Stimulated activated CD4-positive, alpha-beta T cell treated with anti-CD3 and anti-CD28 coated beads, Interleukin-1b, Interleukin-23, amount 100 ng/mL, for 48 hours (primary cell): ENCODE data around the gene KCNN3.
"Not testable (repeated sequence)": the region's sequence is repeated elsewhere in the genome, so short reads cannot be mapped to it uniquely, and the experiment has no call there.

Source experiments
- DNase-seq: peaks from one replicate; pipeline ENCODE4 v3.0.0-alpha.2; 2020

The KCNN3 gene

DNA sequence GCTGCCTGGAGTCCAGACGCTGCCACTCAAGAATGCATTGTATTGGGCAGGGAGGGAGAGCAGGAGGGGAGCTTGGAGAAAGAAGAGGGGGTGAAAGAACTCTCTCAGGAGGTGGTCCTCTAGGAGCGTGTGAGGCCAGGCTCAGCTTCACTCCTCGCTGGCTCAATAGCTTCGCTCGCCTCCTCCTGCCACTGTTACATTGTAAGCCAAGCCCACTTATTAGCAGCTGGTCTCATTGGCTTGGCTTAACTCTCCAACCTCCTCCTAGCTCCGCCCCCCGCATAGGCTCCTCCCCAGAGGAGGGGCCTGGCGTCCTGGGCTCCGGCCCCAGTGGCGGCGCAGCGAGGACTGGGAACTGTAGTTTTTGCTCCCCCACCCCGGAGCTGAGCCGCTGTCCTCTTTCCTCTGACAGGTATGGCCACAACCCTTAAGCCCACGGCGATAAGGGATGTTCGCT is at the start of gene KCNN3:
KCNN3 (minus strand) TSS at position 167 of the 457 bp plus-strand sequence. CDS start 317 bp downstream, outside the sequence.
- peak; percentile 78 for DNase-seq

DNA sequence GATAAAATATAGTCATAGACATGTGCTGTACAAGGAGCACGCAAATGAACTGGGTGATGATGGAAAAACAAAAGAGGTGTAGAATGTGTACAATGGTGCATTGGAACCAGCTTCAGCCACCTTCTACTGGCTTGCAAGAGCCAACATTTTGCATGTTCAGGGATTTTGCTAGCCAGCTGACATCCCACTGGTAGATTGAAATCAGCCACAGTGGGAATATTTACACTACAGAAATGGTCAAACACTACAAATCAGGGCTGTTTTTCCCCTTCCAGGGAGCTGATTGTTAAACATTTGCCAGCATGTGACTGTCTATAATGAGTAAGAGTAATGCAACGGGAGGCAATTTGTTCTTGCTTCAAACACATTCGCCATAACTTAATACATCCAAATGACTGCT is 43.2 kb upstream of the KCNN3 start:
- DNase-seq: no peak

GRCh38 chr1:154912755-154913154 is 42.7 kb upstream of the KCNN3 start:
- DNase-seq: no peak

DNA sequence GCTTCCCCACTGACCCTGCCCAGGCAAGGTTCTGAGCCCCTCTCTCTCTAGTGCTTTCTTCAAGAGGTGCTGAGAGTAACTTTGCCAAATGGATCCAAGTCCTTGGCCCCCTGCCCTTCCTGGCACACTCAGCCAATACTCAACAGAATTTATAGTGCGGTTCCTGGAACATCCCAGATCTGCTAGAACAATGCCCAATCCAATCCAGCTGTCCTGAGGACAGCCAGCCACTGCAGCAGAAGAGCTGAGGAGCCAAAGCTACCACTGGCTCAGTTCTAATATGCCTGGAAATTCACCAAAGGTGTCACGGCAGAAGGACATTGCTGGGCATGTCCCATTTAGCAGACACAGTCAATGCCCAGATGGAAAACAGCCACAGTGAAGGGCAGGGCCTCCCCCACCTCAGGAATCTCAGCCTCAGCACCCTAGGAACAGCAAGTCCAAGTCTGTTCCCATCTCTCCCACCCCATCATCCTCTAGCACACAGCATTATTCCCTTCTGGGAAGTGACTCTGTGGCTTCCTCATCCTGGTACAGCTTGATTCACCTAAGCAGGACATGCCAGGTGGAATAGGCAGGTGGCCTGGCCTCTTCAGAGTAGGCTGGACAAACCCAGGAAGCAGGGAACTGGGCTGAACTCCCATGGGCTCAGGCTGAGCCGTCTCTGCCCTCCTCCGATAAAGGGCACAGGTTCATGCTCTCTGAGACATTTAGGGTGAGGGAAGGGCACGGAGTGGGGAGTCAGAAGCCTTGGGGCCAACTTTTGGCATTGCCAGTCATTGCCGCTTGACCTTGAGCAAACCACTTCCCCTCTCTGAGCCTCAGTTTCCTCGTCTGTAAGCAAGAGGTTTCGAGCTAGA is 41.8 kb upstream of the KCNN3 start:
- no peak for DNase-seq

GRCh38 chr1:154910851-154911250 is 40.8 kb upstream of the KCNN3 start:
- no peak for DNase-seq

DNA sequence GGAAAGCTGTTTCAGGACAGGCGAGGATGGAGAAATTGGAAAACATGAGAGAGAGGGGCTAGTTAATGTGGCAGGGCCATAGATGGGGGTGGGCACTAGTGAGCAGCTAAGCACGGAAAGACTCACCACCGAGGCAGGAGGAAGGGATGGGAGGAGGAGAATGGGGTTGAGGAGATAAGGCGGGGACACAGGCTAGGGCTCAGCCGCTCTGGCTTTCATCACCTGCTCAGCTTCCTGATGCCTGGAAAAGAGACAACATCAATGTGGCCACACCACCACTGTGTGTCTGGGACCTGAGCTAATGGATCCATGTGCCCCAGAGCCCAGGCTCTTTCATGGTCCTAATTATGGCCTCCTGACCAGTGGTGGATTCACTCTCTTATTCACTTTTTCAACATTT is 38.9 kb upstream of the KCNN3 start:
- DNase-seq: no peak

DNA sequence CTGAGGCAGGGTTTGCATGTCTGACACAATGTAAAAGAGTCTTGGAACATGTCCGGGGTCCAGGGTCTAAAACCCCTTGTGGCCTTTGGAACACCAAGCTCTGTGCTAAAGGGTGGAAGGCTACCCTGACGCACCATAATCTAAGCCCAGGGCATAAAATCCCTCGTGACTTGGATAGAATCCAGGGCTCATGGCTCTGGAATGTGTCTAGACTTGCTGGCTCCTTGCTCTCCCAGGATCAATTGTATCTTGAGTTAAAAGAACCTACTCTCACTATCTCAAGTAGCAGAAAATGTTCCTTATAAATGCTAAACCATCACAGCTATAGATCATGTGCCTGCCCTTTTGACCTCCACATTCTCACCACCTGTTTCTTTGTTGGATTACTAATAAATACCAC is 38.0 kb upstream of the KCNN3 start:
- not testable (repeated sequence) for DNase-seq

GRCh38 chr1:154906621-154907081 is 36.6 kb upstream of the KCNN3 start:
- no peak for DNase-seq

GRCh38 chr1:154902938-154903566 is 33.0 kb upstream of the KCNN3 start:
- DNase-seq: no peak

DNA sequence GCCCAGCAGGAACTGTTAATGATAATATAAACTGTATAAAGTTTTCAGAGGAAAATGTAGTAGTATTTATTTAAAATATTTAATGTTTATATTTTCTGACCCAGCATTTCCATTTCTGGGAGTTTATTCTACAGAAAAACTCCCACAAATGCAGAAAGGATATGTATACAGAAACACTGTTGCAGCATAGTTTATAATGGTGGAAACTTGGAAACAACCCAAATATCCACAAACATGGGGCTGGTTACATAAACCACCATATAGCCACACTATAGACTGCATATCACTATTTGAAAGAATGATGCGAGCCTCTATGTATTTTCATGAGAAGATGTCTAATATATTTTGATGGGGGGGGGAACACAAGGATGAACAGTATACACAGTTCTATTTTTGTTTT is 31.5 kb upstream of the KCNN3 start:
- no peak for DNase-seq

DNA sequence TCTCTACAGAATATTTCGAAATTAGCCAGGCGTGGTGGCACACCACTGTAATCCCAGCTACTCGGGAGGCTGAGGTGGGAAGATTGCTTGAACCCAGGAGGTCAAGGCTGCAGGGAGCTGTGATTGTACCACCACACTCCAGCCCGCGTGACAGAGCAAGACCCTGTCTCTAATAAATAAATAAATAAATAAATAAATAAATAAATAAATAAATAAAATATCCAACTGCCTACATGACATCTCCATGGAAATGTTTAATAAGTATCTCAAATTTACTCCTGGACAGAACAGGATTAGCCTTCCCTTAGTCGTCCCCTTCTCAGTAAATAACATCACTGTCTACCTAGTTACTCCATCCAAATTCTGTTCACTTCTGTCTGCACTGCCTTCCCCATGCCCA is 29.0 kb upstream of the KCNN3 start:
- no peak for DNase-seq

DNA sequence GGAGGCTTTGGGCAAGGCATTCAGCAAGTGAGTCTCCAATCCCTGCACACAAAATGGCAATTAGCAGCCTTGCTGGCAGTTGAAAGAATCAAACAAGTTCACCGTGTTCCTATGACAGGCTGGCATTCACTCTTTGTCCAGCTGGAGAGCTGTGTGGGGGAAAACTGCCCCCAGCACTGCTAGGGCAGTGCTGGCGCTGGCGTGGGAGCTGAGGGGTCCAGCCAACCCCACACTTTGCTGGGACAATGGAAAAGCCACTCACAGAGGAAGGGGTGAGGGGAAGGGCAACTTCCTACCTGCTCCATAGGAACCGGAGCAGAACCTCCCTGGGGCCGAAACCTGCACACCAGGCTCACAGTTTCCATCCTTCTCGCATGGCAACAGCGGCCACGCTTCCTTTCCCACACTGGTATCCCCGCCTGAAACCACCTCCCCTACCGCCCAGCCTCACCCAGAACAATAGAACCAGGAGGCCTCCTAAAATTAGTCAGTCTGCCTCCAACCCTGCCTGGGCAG is 26.7 kb upstream of the KCNN3 start:
- no peak for DNase-seq

DNA sequence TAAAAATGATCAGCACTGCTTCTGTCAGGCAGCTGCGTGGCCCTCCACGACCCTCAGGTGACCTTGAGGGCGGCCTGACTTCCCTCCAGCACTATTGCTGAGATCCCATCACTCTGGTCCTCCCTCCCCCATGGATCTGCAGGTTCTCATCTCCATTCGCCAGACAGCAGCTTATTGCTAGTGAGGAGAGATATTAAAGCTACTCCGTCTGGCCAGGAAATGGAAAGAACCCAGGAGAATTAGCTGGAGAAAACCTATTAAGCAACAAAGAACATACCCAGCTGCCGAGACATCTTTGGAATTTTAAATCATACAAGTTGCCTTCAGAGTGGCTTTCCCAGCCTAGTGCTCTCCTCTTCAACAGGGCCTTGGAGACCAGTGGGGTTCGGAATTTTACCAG is 25.7 kb upstream of the KCNN3 start:
- no peak for DNase-seq

- DNase-seq: no peak
These were observed 21.4 kb upstream of the KCNN3 start for GRCh38 chr1:154891452-154891851.

- DNase-seq: no peak
These were observed 18.7 kb upstream of the KCNN3 start for GRCh38 chr1:154888757-154889156.

- no peak for DNase-seq
These were observed 16.4 kb upstream of the KCNN3 start for GRCh38 chr1:154886281-154887015.

DNA sequence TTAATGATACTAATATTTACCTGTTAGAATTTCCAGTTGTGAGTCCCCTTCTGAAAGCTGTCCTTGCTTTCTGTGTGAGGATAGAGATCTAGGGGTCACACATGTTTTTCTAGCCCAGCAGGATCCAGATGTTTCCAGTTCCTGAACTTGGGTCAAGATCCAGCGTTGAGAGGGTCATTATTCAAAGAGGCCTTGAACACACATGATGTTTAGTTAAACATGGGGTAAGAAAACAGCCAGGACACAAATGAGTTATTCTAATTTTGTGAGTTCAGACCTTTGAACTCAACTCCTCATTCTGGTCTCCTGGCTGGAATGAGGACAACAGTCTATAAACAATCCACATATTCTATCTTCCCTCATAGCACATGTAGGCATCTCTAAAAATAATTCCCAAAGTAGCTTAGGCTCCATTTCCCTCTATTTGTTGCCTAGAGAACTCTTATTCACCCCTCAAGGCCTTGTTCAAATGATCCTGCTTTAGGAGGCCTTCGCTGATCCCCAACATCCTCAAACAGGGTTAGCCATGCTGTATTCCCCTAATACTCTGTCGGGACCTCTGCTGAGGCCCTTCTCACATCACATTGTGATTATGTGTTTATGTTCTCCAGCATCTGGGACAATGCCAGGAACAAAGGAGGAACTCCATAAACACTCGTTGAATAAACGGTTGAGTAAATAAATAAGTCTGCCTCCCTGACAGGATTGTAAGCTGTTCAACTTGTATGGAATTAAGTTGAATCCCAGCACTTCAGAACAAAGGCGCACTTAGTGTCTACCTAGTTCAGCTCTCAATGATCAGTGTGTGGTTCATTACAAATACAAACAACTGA is 15.0 kb upstream of the KCNN3 start:
- no peak for DNase-seq

GRCh38 chr1:154883919-154884868 is 14.1 kb upstream of the KCNN3 start:
- DNase-seq: no peak

DNA sequence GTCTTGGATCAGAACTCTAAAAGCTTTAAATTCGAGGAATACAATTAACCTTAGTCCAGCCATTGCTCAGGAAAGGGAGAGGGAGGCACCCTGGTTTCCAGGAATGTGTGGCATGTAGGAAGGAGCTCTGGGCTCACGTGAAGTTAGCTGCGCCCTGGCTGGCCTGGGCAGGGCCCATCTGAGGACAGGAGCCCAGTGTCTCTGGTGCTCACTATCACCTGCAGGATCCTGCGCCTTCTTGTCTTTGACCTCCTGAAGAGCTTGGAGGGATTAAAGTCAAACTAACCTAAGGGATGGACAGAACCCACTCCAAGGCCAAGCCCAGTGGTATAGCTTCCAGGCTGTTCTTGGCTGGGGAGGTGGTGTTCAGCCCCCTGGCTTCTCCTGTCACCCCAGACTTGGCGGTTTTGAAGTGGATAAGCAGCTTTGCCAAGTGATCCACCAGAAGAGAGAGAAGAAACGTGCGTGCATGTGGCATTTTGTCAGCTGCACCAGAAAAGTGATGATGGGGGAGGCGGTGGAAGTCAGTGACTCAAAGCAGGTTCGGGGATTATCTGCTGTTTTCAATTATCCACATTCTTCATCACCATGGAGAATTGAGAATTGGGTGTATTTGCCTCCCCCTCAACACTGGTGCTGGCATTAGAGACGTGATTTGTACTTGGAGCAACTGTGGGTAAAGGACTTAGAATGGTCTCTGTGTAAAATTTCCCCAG is 11.9 kb upstream of the KCNN3 start:
- no peak for DNase-seq

DNA sequence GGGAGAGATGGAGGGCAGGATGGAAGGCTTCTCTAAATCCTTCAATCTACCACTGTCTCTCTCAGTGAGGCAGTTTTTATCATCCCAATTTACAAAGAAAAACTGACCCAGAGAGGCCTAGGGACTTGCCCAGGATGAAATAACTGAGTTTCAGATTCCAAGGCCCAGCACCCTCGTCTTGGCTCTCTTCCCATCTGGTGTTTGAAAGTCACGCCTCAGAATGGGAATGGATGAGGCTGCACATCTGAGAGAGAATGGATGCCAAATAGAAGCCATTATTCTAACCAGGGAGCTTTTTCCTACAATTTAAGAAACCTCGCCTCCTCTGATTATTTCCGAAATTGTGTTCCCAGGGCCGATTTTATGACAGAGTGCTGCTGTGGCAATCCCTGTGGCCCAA is 10.6 kb upstream of the KCNN3 start:
- DNase-seq: no peak

DNA sequence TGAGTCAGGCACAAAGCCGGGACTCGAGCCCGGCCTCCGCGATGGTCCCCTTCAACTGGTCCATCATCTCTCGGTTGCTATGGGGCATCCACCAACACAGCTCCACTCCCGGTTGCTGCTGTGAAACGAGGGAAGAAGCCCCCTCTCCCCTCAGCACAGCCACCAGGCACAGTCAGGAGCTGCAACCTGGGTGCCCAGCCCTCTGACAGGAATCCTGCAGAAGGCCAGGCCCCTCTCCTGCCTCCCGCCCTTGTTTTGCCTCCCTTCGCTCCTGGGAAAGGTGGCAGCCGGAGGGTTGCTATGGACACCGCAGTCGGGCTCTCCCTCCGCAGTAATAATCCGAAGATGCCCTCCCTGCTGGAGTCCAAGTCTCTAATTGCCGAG is 8.9 kb upstream of the KCNN3 start:
- no peak for DNase-seq
